Choroid plexus epithelial cell (primary cell): ENCODE measurements around the gene PLSCR4.
A peak's percentile ranks its signal among the peaks of the same experiment; 100 is the strongest.

Experiments used
- DNase-seq: peaks from one replicate; pipeline ENCODE4 v3.0.0-alpha.2; 2010; ENCODE audit warnings: low read depth
- H3K4me3 ChIP-seq: 2 replicates; pipeline ENCODE4 v1.5.1; 2011; ENCODE audit warnings: low read depth, mild to moderate bottlenecking, control low read depth, low read length, moderate library complexity
- TF ChIP-seq, protein P1 (sequence below): conservative IDR thresholded peaks from 2 replicates; pipeline ENCODE4 v1.5.1; 2011; ENCODE audit warnings: low read depth, mild to moderate bottlenecking, control low read depth, inconsistent platforms, low read length, moderate library complexity

PLSCR4 gene

DNA sequence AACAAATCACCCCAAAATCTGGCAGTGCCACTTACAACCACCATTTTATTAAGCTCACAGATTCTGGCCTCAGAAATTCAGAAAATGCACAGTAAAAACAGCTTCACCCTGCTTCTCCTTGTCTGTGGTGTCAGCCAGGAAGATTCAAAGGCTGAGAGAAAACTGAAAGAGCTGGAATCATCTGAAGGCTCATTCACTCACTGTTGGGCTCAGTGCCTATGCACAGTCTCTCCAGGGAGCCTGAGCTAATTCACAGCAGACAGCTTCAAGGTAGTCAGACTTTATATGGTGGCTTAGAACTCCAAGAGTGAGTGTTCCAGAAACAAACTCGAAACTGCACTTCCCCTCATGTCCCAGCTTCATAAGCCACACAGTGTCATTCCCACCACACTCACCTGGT lies 73.4 kb downstream of the PLSCR4 start:
- H3K4me3 ChIP-seq: no peak overlapping the region
- DNase-seq: no peak
- TF ChIP-seq, protein P1, sequence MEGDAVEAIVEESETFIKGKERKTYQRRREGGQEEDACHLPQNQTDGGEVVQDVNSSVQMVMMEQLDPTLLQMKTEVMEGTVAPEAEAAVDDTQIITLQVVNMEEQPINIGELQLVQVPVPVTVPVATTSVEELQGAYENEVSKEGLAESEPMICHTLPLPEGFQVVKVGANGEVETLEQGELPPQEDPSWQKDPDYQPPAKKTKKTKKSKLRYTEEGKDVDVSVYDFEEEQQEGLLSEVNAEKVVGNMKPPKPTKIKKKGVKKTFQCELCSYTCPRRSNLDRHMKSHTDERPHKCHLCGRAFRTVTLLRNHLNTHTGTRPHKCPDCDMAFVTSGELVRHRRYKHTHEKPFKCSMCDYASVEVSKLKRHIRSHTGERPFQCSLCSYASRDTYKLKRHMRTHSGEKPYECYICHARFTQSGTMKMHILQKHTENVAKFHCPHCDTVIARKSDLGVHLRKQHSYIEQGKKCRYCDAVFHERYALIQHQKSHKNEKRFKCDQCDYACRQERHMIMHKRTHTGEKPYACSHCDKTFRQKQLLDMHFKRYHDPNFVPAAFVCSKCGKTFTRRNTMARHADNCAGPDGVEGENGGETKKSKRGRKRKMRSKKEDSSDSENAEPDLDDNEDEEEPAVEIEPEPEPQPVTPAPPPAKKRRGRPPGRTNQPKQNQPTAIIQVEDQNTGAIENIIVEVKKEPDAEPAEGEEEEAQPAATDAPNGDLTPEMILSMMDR: no peak

GRCh38 chr3:146177072-146177471 lies 73.8 kb downstream of the PLSCR4 start:
- TF ChIP-seq, protein P1: no peak
- H3K4me3 ChIP-seq: no peak overlapping the region
- DNase-seq: no peak

GRCh38 chr3:146172586-146172985 lies 78.3 kb downstream of the PLSCR4 start:
- no peak overlapping the region for H3K4me3 ChIP-seq
- DNase-seq: peak; percentile 44
- TF ChIP-seq, protein P1: no peak

DNA sequence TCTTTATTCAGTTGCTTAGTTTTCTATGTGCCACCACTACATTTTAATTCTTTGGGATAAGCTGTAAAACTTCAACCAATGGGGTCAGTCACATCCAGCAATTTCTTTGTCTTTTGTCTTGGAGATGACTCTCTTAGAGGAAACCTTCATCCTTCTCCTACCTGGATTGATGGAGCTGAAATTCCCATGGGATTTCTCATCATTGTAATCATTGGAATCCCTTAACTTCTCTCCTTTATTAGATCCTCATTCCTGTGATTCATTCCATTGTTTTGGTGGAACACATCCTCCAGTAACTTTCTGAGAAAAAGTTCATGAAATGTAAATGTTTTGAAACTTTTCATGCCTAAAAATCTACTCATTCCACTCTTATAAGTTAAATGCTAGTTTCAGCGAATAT lies 80.3 kb downstream of the PLSCR4 start:
- no peak for DNase-seq
- no peak overlapping the region for H3K4me3 ChIP-seq
- TF ChIP-seq, protein P1: no peak

DNA sequence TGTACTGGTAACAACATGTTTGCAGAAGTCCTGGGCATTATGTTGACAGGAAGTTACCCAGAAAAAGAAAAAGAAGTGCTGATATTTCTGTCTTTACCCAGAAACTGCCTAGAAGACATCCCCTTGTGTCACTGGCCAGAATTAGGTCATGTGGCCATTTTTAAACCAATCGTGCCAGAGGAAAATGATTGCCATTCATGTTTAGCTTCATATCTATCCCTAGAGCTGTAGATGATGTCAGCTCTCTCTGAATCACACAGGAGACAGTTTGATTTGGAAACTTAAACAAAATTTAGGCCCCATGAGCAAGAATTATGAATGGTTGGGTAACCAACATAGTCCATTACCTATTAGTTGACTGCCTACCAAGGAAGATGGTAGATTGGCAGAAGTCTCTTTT lies 81.0 kb downstream of the PLSCR4 start:
- no peak for DNase-seq
- TF ChIP-seq, protein P1: no peak

DNA sequence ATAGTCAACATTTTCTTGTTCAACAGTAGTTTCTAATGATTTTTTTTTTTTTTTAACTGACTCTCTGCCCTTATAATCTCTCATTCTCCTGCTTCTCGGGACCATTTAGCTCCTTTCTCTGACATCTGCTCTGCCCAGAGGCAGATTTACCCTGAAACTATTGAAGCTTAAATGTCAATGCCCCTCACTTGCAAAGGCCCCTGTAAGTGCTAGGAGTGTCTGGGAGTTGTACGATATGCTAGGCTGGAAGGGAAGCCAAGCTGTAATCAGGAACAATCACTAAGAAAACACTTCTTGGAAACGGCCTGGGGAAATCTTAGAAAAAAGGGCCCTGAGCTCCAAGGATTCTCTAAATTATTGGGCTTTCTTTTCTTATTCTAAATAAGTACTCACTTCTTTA lies 84.1 kb downstream of the PLSCR4 start:
- peak; percentile 53 for DNase-seq
- TF ChIP-seq, protein P1: no peak
- no peak overlapping the region for H3K4me3 ChIP-seq

More for the DNA sequence above, 81.0 kb downstream of the PLSCR4 start:
- H3K4me3 ChIP-seq: no peak overlapping the region

GRCh38 chr3:146166415-146166821 lies 84.5 kb downstream of the PLSCR4 start:
- DNase-seq: peak; percentile 76
- TF ChIP-seq, protein P1: no peak

More at GRCh38 chr3:146166415-146166821, 84.5 kb downstream of the PLSCR4 start:
- H3K4me3 ChIP-seq: no peak overlapping the region
